ENCODE results near the gene PRH2.

Gene PRH2

DNA sequence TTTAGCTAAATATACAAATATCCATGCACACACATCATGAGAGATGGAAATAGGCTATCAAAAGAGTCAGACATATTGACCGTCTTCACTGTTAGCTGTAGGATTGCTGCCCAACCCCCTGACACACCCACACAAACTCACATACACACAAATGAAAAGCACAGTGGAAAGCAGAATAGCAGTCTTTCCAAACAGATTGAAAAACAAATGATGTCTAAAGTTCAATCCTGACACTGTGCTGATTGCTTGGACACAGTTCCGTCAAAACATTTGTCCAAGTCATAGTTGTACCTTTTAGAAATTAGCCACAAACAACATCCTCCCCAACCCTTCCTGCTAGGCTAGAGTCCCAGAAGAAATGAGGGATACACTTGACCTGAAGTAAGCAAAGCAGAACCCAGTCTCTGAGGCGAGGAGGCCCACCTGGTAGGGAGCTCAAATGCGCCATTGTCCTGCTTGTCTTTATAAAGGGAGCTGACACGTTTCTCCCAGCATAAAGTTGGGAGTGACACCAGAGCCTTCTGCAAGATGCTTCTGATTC is at the start of gene PRH2:
Gene PRH2, plus strand, starts transcription at position 491 of the 541 bp plus-strand sequence. Its CDS starts 38 bp downstream, at position 529.
- no peak for DNase-seq

DNA sequence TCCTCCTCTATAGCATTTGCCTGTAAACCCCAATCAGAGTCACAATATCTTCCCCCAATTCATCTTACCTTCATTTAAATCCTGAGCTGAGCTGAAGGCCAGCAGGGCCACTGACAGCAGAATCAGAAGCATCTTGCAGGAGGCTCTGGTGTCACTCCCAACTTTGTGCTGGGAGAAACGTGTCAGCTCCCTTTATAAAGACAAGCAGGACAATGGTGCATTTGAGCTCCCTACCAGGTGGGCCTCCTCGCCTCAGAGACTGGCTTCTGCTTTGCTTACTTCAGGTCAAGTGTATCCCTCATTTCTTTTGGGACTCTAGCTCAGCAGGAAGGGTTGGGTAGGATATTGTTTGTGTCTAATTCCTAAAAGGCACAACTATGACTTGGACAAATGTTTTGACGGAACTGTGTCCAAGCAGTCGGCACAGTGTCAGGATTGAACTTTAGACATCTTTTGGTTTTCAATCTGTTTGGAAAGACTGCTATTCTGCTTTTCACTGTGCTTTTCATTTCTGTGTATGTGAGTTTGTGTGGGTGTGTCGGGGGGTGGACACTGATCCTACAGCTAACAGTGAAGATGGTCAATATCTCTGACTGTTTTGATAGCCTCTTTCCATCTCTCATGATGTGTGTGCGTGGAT is 44.8 kb upstream of the PRH2 start, which contains the start of gene PRH1:
Gene PRH1, minus strand, starts transcription at position 170 of the 640 bp plus-strand sequence. Its CDS starts 38 bp downstream, at position 132.
- no peak for DNase-seq

- DNase-seq: no peak
Observed at GRCh38 chr12:10889226-10889625, 39.8 kb upstream of the PRH2 start.

GRCh38 chr12:10891937-10892336 is 37.1 kb upstream of the PRH2 start:
- no peak for DNase-seq

GRCh38 chr12:10896854-10897253 is 32.2 kb upstream of the PRH2 start:
- no peak for DNase-seq

DNA sequence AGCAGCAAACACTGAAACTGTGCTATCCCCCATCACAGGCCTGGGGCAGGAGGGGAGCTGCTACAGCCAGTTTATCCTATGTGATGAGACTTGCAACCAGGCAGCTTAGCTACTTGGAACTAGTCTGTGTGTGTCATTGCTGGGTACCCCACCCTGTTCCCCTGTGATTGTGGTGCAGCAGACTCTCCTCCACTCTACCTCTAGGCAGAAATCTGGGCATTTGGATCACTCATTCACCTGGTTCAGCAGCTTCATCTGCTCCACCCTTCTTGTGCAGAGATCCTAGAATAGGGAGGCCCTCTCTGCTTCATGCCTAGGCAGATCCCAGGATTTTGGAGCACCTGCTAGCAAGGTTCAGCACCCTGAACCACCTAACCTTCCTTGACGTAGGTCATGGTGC is 28.5 kb upstream of the PRH2 start:
- DNase-seq: no peak

DNA sequence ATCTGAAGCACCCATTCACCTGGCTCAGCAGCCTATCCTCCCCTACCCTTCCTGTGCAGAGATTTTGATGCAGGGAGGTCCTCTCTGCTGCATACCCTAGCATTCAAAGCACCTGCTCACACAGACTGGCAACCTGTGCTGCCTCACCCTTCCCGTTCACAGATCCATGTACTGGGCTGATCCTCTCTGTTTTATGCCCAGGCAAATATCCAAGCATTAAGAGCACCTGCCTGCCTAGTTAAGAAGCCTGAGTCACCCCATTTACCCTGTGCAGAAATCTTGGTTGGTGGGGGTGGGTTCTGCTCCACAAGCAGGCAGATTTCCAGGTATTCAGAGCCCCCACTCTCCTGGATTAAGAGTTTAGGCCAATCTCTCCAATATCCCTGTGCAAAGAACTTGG is 28.1 kb upstream of the PRH2 start:
- no peak for DNase-seq

- DNase-seq: no peak
Observed at GRCh38 chr12:10901427-10901826, 27.6 kb upstream of the PRH2 start.

DNA sequence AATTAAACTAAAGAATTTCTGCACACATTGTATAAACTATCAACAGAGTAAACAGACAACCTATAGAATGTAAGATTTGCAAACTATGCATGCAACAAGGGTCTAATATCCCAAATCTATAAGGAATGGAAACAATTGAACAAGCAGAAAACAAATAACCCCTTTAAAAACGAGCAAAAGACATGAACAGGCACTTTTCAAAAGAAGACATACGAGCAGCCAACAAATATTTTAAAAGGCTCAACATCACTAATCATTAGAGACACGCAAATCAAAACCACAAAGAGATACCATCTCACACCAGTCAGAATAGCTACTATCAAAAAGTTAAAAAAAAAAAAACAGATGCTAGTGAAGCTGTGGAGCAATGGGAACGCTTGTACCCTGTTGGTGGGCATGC is 24.4 kb upstream of the PRH2 start:
- DNase-seq: no peak

- DNase-seq: no peak
Observed at GRCh38 chr12:10909462-10909861, 19.6 kb upstream of the PRH2 start, which contains the start of gene TAS2R13. Gene TAS2R13 (minus strand): TSS chr12:10909562. CDS start chr12:10909298, 264 bp downstream.

- DNase-seq: no peak
Observed at GRCh38 chr12:10910380-10910779, 18.7 kb upstream of the PRH2 start.

GRCh38 chr12:10919809-10920208 is 9.2 kb upstream of the PRH2 start:
- no peak for DNase-seq

GRCh38 chr12:10926269-10926668 is 2.8 kb upstream of the PRH2 start:
- no peak for DNase-seq

GRCh38 chr12:10936506-10936905 is 7.5 kb downstream of the PRH2 start:
- no peak for DNase-seq

DNA sequence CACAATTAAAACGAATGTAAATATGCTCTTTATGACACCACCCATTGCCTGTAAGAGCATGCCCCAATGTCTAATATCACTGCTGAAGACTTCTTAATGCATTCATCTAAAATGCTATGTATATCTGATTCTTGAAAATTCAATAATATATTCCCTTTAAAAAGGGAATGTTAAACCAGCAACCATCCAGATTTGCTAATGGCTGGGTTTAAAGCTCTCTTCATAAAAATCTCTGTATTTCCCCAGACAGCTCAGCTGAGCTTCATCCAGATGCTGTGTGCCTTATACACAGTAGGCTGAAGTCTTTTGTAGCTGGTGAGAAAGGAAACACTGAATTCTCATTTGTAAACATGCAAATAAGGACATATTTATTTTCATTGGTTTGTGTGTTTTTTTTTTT is 10.1 kb downstream of the PRH2 start, which contains the start of gene TAS2R14:
Gene TAS2R14, minus strand, starts transcription at position 101 of the 400 bp plus-strand sequence. Its CDS starts 56 bp downstream, at position 45.
- DNase-seq: no peak

GRCh38 chr12:10940389-10940788 is 11.4 kb downstream of the PRH2 start:
- peak; percentile 62 for DNase-seq

- DNase-seq: no peak
Observed at GRCh38 chr12:10941369-10941768, 12.3 kb downstream of the PRH2 start.

DNA sequence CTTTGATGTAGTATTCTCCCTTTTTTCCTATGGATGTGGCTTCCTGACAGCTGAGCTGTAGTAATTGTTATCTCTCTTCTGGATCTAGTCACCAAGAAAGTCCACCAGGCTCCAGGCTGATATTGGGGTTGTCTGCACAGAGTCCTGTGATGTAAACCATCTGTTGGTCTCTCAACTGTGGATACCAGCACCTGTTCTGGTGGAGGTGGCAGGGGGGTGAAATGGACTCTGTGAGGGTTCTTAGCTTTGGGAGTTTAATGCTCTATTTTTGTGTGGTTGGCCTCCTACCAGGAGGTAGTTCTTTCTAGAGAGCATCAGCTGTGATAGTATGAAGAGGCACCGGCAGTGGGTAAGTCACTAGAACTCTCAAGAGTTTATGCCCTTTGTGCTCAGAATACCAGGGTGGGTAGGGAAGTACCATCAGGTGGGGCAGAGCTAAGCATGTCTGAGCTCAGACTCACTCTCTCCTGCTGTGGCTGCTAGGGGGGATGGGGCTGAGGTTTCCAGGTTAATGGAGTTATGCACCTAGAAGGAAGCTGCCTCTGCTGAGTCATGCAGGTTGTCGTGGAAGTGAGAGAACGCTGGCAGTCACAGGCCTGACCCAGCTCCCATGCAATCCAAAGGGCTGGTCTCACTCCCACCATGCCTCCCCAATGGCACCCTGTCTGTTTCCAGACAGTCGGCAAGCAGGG is 13.0 kb downstream of the PRH2 start:
- no peak for DNase-seq

- no peak for DNase-seq
Observed at GRCh38 chr12:10943167-10943566, 14.1 kb downstream of the PRH2 start.

DNA sequence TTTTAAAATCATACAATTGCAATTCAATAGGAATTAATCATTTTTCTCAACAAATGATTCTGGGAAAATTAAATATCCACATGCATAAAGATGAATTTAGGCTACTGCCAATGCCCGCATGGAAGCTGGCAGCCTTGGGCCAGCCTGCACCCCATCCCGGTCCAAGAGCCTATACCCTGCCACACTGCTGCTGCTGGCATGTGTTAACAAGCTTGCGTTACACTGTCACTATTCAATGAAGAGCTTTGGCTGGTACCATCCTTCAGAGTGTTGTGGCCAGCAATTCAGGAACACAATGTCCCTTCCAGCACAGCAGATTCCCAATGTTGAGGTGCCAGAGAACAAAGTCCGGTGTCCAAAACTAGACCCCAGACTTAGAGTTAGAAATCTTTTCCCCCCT is 23.6 kb downstream of the PRH2 start:
- no peak for DNase-seq

GRCh38 chr12:10956085-10956484 is 27.0 kb downstream of the PRH2 start:
- DNase-seq: no peak

GRCh38 chr12:10957741-10958140 is 28.7 kb downstream of the PRH2 start:
- DNase-seq: no peak

DNA sequence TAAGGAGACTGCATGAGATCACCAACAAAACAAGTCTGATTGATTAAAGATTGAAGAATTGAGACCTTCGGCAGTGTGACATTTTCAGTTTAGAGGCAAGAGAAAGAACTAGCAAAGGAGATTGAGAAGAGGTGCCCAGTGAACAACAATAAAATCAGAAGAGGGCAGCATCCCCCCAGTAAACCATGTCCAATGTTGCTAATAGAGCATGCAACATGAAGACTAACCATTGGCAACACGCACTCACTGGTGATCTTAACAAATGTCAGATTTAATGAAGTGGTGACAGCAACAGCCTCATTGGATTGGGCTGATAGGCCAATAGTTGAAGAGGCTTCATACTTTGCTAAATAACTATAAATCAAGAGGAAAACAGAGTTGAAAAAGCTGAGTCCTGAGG is 30.8 kb downstream of the PRH2 start:
- DNase-seq: no peak

DNA sequence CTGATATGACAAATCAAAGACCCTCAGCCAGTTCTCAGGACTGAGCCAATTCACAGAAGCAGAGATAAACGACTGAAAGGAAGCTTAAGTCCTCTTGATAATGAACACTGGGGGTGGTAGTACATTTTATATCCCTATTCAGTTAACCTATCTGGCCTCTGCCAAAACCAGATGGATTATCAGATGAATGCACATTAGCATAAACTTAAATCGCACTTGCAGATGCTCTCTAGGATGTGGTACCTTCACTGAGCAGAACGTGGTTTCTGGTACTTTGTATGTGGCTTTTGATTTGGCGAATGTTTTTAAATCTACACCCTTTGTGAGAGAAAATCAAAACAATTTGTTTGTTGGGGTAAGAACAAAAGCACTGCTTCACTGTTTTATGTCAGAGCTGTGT is 31.2 kb downstream of the PRH2 start:
- DNase-seq: no peak

Data from HCEC 1CT (cell line).